ENCODE results near the gene ZNF487. TPM values are rescaled to one million over a fixed set of nuclear protein-coding genes. Genes with fewer than 3 reads are reported as not detected.

ZNF487 gene
- total and polyA plus RNA-seq, 2 of the 13 experiments (the other 11 are each of a cell fraction or from before 2014, with no cell fraction given): 7.4 to 8.8 TPM

- TF ChIP-seq ZNF646 (CRISPR knock-in tag; IDR thresholded peaks at IDR 0.05) (no peak), MYPOP (CRISPR knock-in tag; IDR thresholded peaks at IDR 0.05) (no peak), ZNF777 (CRISPR knock-in tag; IDR thresholded peaks at IDR 0.05) (no peak), GATAD2A (CRISPR knock-in tag; IDR thresholded peaks at IDR 0.05) (peak; percentile 70), ZNF598 (CRISPR knock-in tag; IDR thresholded peaks at IDR 0.05; ENCODE audit: borderline replicate concordance) (no peak), LRRFIP1 (CRISPR knock-in tag; conservative IDR thresholded peaks at IDR 0.05) (no peak), ZNF672 (CRISPR knock-in tag; IDR thresholded peaks at IDR 0.05) (no peak), CBFB (CRISPR knock-in tag; IDR thresholded peaks at IDR 0.05) (peak; percentile 100), FOSL1 (CRISPR knock-in tag; IDR thresholded peaks at IDR 0.05; ENCODE audit: borderline replicate concordance) (no peak), CHD2 (IDR thresholded peaks at IDR 0.05; ENCODE audit: low read depth, low read length) (no peak), HOXA7 (CRISPR knock-in tag; IDR thresholded peaks at IDR 0.05) (no peak), ZNF605 (CRISPR knock-in tag; IDR thresholded peaks at IDR 0.05) (0 out of 2 replicates have a peak, but pooled peaks have one; percentile 8), TCF7 (IDR thresholded peaks at IDR 0.05; ENCODE audit: low read depth) (peak; percentile 93), CEBPZ (IDR thresholded peaks at IDR 0.05; ENCODE audit: low read length) (no peak), ZNF367 (CRISPR knock-in tag; IDR thresholded peaks at IDR 0.05; ENCODE audit: borderline replicate concordance) (no peak), ZFP90 (CRISPR knock-in tag; IDR thresholded peaks at IDR 0.05; ENCODE audit: borderline replicate concordance) (no peak)
Observed at GRCh38 chr10:43417950-43418768, 18.8 kb upstream of the ZNF487 start (continued).

All from HepG2 (cell line).